ENCODE data around the gene EFCAB8.
"Not testable (repeated sequence)": the region's sequence is repeated elsewhere in the genome, so short reads cannot be mapped to it uniquely, and the experiment has no call there.

The EFCAB8 gene

DNA sequence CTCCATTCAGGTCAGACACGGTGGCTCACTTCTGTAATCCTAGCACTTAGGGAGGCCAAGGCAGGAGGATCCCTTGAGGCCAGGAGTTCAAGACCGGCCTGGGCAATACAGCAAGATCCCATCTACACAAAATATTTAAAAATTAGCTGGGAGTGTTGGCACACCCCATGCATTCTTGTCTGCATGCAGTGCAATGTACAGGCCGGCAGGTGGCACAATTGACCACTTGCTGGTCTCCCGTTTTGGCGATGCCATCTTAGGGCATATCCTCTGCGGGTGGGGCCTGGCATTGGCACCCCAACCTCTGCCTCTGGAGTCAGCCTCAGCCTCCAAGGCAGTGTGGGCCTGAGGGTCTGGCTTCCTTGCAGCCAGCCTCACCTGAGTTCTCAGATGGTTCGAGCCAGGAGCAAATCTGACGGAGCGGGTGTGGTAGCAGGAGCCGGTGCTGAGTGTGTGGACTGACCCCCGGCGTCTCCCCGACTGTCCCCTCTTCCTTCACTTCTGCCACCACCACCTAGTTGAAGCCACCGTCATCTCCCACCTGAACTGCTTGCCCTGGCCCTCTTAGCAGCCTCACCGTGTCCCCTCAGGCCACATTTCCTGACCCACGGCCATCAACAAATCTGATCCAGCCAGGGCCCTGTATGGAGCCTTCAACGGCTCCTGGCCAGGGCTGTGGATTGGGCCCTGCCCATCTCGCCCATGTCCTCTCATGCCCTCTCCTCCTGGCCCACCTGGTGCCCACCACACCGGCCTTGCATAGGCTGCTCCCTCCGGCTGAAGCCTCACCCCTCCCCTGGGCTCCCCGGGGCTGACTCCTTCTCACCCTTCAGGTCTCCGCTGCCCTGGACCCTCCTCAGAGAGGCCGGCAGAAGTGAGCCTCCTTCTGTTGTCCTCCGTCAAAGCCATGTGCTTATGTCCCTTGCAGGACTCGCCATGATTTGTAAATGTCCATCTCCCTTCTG lies 44.0 kb downstream of the EFCAB8 start:
- peak; percentile 56 for DNase-seq (ENCODE audit: low read depth)
- TF ChIP-seq, protein P1, sequence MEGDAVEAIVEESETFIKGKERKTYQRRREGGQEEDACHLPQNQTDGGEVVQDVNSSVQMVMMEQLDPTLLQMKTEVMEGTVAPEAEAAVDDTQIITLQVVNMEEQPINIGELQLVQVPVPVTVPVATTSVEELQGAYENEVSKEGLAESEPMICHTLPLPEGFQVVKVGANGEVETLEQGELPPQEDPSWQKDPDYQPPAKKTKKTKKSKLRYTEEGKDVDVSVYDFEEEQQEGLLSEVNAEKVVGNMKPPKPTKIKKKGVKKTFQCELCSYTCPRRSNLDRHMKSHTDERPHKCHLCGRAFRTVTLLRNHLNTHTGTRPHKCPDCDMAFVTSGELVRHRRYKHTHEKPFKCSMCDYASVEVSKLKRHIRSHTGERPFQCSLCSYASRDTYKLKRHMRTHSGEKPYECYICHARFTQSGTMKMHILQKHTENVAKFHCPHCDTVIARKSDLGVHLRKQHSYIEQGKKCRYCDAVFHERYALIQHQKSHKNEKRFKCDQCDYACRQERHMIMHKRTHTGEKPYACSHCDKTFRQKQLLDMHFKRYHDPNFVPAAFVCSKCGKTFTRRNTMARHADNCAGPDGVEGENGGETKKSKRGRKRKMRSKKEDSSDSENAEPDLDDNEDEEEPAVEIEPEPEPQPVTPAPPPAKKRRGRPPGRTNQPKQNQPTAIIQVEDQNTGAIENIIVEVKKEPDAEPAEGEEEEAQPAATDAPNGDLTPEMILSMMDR (IDR thresholded peaks at IDR 0.05; ENCODE audit: insufficient read depth, low read depth, low read length, missing control alignments), result peak; percentile 91
- no peak overlapping the region for H3K4me3 ChIP-seq (ENCODE audit: low read length)

GRCh38 chr20:32903666-32904175 lies 45.0 kb downstream of the EFCAB8 start:
- TF ChIP-seq, protein P1 (IDR thresholded peaks at IDR 0.05; ENCODE audit: insufficient read depth, low read depth, low read length, missing control alignments), result no peak
- no peak for DNase-seq (ENCODE audit: low read depth)
- no peak overlapping the region for H3K4me3 ChIP-seq (ENCODE audit: low read length)

GRCh38 chr20:32904678-32905077 lies 46.0 kb downstream of the EFCAB8 start:
- H3K4me3 ChIP-seq (ENCODE audit: low read length); DNase-seq (ENCODE audit: low read depth): not testable (repeated sequence)

DNA sequence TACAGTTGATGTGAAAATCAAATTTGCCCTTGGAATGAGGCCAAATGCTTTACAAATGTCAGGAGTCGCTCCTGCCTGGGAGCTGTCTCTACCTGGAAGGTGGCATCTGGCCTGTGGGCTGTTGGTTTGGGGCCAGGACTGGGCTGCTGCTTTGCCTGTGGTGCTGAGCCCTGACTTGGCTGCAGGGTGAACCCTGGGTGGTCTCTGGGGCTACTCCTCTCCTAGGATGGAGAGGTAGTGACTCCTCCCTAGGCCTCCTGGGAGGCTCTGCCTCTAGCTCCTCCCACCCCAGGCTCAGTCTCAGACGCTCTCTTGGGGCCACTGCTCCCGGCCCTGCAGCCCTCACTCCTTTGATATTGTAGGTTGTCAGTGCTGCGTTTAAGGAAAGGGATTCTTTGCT lies 47.5 kb downstream of the EFCAB8 start:
- no peak for DNase-seq (ENCODE audit: low read depth)
- H3K4me3 ChIP-seq (ENCODE audit: low read length), result no peak overlapping the region
- TF ChIP-seq, protein P1 (IDR thresholded peaks at IDR 0.05; ENCODE audit: insufficient read depth, low read depth, low read length, missing control alignments), result no peak

DNA sequence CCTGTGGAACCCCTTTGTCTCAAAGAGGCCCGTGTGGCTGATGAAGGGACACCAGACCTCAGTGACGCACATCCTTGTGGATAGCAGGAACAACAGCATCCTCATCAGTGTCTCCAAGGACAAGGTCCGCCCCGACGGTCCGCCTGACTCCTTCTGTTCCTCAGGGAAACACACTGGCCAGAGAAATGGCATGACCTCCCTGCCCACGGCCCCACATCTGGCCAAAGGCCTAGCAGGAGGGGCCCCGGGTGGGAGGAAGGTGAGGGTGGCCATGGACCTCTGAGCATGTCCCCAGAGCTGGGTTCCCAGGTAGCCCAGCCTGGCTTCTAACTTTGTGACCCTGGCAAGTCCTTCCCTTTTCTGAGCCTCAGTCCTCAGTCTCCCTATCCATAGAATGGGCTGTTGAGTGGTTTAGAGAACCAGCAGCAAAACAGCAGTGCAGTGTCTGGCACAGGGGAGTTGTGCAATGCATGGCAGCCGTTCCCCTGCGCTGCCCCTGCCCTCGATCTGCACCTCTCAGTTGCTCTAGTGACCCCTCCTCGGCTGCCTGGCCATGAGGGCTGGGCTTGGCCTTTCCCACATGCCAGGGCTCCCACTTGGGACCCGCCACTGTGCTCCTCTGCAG lies 48.3 kb downstream of the EFCAB8 start:
- TF ChIP-seq, protein P1 (IDR thresholded peaks at IDR 0.05; ENCODE audit: insufficient read depth, low read depth, low read length, missing control alignments), result no peak
- DNase-seq (ENCODE audit: low read depth), result no peak
- H3K4me3 ChIP-seq (ENCODE audit: low read length), result no peak overlapping the region

GRCh38 chr20:32907886-32908285 lies 49.2 kb downstream of the EFCAB8 start:
- TF ChIP-seq, protein P1 (IDR thresholded peaks at IDR 0.05; ENCODE audit: insufficient read depth, low read depth, low read length, missing control alignments), result no peak
- DNase-seq (ENCODE audit: low read depth), result no peak
- H3K4me3 ChIP-seq (ENCODE audit: low read length), result no peak overlapping the region
